Trophoblast cell (in vitro differentiated cells and primary cell): ENCODE data around the gene C1QB.

ENCODE experiments used
- DNase-seq, 2 donors: peaks; one replicate each; pipeline ENCODE4 v3.0.0-alpha.2; 2016
- H2AFZ ChIP-seq: 2 replicates; pipeline ENCODE4 v1.6.1; 2013; ENCODE audit warnings: low read length, moderate library complexity, mild to moderate bottlenecking; ENCODE audit not compliant: insufficient read depth, poor library complexity
- H2AK5ac ChIP-seq: 2 replicates; pipeline ENCODE4 v1.6.1; 2013; ENCODE audit warnings: mild to moderate bottlenecking, low read length
- H2BK120ac ChIP-seq: 2 replicates; pipeline ENCODE4 v1.6.1; 2013; ENCODE audit warnings: low read length, mild to moderate bottlenecking, moderate library complexity; ENCODE audit not compliant: insufficient read depth, poor library complexity
- H2BK12ac ChIP-seq: 2 replicates; pipeline ENCODE4 v1.6.1; 2013; ENCODE audit warnings: mild to moderate bottlenecking, low read length, moderate library complexity
- H2BK5ac ChIP-seq: 2 replicates; pipeline ENCODE4 v1.6.1; 2013; ENCODE audit warnings: low read length, low read depth, moderate library complexity, mild to moderate bottlenecking; ENCODE audit not compliant: poor library complexity
- H3K14ac ChIP-seq: 2 replicates; pipeline ENCODE4 v1.6.1; 2013; ENCODE audit warnings: mild to moderate bottlenecking, low read length
- H3K18ac ChIP-seq: 2 replicates; pipeline ENCODE4 v1.6.1; 2013; ENCODE audit warnings: mild to moderate bottlenecking, low read length
- H3K23ac ChIP-seq: 2 replicates; pipeline ENCODE4 v1.6.1; 2013; ENCODE audit warnings: low read length
- H3K27ac ChIP-seq: 2 replicates; pipeline ENCODE4 v1.5.1; 2013; ENCODE audit warnings: low read depth, mild to moderate bottlenecking, inconsistent platforms, low read length, moderate library complexity
- H3K27me3 ChIP-seq: 2 replicates; pipeline ENCODE4 v1.6.1; 2013; ENCODE audit warnings: inconsistent platforms, mild to moderate bottlenecking, low read length, moderate library complexity; ENCODE audit not compliant: insufficient read depth
- H3K36me3 ChIP-seq, 2 experiments: 1 replicate in 1 of 2; 2 replicates in 1 of 2; pipeline ENCODE4 v1.6.1; 2013; ENCODE audit warnings: low read length in 2 of 2, mild to moderate bottlenecking in 2 of 2, moderate library complexity in 1 of 2; ENCODE audit not compliant: insufficient read depth in 2 of 2, control insufficient read depth in 1 of 2
- H3K4ac ChIP-seq: 2 replicates; pipeline ENCODE4 v1.6.1; 2013; ENCODE audit warnings: low read depth, mild to moderate bottlenecking, low read length, moderate library complexity
- H3K4me1 ChIP-seq, 2 experiments: 1 replicate in 1 of 2; 2 replicates in 1 of 2; pipeline ENCODE4 v1.6.1; 2013; ENCODE audit warnings: low read length in 2 of 2, mild to moderate bottlenecking in 2 of 2, moderate library complexity in 1 of 2; ENCODE audit not compliant: insufficient read depth in 2 of 2, control insufficient read depth in 1 of 2
- H3K4me2 ChIP-seq: 2 replicates; pipeline ENCODE4 v1.6.1; 2013; ENCODE audit warnings: inconsistent platforms, mild to moderate bottlenecking, low read length, moderate library complexity
- H3K4me3 ChIP-seq: 2 replicates; pipeline ENCODE4 v1.5.1; 2013; ENCODE audit warnings: mild to moderate bottlenecking, low read depth, low read length, inconsistent platforms
- H3K79me1 ChIP-seq: one replicate; pipeline ENCODE4 v1.6.1; 2013; ENCODE audit warnings: low read length
- H3K79me2 ChIP-seq: 2 replicates; pipeline ENCODE4 v1.6.1; 2013; ENCODE audit warnings: low read length, mild to moderate bottlenecking; ENCODE audit not compliant: control insufficient read depth, insufficient read depth, poor library complexity
- H3K9ac ChIP-seq: 2 replicates; pipeline ENCODE4 v1.6.1; 2013; ENCODE audit warnings: mild to moderate bottlenecking, low read length
- H3K9me3 ChIP-seq: 2 replicates; pipeline ENCODE4 v1.6.1; 2013; ENCODE audit warnings: low read depth, mild to moderate bottlenecking, control low read depth, inconsistent platforms, low read length; ENCODE audit not compliant: insufficient read depth
- H4K12ac ChIP-seq: 2 replicates; pipeline ENCODE4 v1.6.1; 2013; ENCODE audit warnings: low read depth, mild to moderate bottlenecking, low read length, moderate library complexity
- H4K8ac ChIP-seq: 2 replicates; pipeline ENCODE4 v1.6.1; 2013; ENCODE audit warnings: low read depth, mild to moderate bottlenecking, low read length, moderate library complexity
- H4K91ac ChIP-seq: one replicate; pipeline ENCODE4 v1.6.1; 2013; ENCODE audit warnings: low read depth, mild to moderate bottlenecking, low read length, moderate library complexity
- WGBS: extraction: QIAGEN DNeasy Blood & Tissue Kit; methylation state at CpG from one replicate; pipeline ENCODE4 v1.1.7; 2013; ENCODE audit warnings: missing lambda C conversion rate; ENCODE audit not compliant: insufficient read length, insufficient coverage; ENCODE audit errors: extremely low coverage; 5-methylcytosine and 5-hydroxymethylcytosine counted together

The C1QB gene

DNA sequence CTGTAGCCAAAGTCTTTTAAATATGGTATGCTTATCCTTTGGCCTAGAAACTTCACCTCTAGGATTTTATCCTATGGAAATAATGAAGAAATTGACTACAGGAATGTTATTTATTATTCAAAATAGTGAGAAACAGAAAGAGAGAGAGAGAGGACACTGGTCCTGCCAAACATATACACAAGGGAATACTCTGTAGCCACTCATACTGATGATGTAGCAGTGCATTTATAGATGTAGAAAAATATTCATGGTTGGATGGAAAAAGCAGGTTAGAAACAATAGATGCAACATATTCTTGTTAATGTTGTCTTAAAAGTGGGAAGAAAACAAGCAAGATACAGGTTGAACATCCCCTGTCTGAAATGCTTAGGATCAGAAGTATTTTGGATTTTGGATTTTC is 35.4 kb downstream of the C1QB start:
- Histone ChIP-seq H2BK12ac (no peak overlapping the region), H3K4me2 (no peak overlapping the region), H4K8ac (no peak overlapping the region), H2BK120ac (no peak overlapping the region), H3K27me3 (no peaks in the 10 kb centered on the region), H4K12ac (no peak overlapping the region), H3K4me1 (no peaks in the 10 kb centered on the region), H3K9me3 (no peaks in the 10 kb centered on the region), H3K4me3 (no peak overlapping the region), H3K79me2 (no peaks in the 10 kb centered on the region), H3K27ac (no peak overlapping the region), H3K18ac (no peak overlapping the region), H2AFZ (no peak overlapping the region), H3K79me1 (no peaks in the 10 kb centered on the region), H3K36me3 (no peaks in the 10 kb centered on the region), H4K91ac (no peak overlapping the region), H3K9ac (no peak overlapping the region), H3K4ac (no peak overlapping the region), H3K23ac (no peak overlapping the region), H3K14ac (no peak overlapping the region), H2AK5ac (no peak overlapping the region), H2BK5ac (no peak overlapping the region)
- DNase-seq: no peak

- Histone ChIP-seq H3K23ac (no peak overlapping the region), H3K14ac (no peak overlapping the region)
Observed at GRCh38 chr1:22689505-22689904, 36.5 kb downstream of the C1QB start.

GRCh38 chr1:22691031-22691753 is 38.2 kb downstream of the C1QB start:
- Histone ChIP-seq H4K12ac (no peak overlapping the region), H2BK12ac (no peak overlapping the region), H3K14ac (no peak overlapping the region), H3K4me2 (no peak overlapping the region), H3K9me3 (no peaks in the 10 kb centered on the region), H4K91ac (no peak overlapping the region), H3K9ac (no peak overlapping the region), H3K27ac (no peak overlapping the region), H4K8ac (no peak overlapping the region), H3K4me3 (no peak overlapping the region), H2AFZ (no peak overlapping the region), H2BK5ac (no peak overlapping the region), H3K79me2 (no peaks in the 10 kb centered on the region), H3K27me3 (no peaks in the 10 kb centered on the region), H2AK5ac (no peak overlapping the region), H3K4me1 (no peaks in the 10 kb centered on the region), H3K79me1 (no peaks in the 10 kb centered on the region), H3K23ac (no peak overlapping the region), H3K36me3 (no peaks in the 10 kb centered on the region), H2BK120ac (no peak overlapping the region), H3K4ac (no peak overlapping the region), H3K18ac (no peak overlapping the region)
- no peak for DNase-seq
- no CpG with 5 or more reads among the region's 13 CpGs for WGBS

More at GRCh38 chr1:22689505-22689904, 36.5 kb downstream of the C1QB start:
- H3K27me3 ChIP-seq: no peaks in the 10 kb centered on the region
- H3K27ac ChIP-seq: no peak overlapping the region
- no peaks in the 10 kb centered on the region for H3K79me1 ChIP-seq
- H3K4ac ChIP-seq: no peak overlapping the region
- H3K18ac ChIP-seq: no peak overlapping the region
- H4K8ac ChIP-seq: no peak overlapping the region
- H2BK12ac ChIP-seq: no peak overlapping the region
- no peaks in the 10 kb centered on the region for H3K4me1 ChIP-seq
- no peak overlapping the region for H2AK5ac ChIP-seq
- no peaks in the 10 kb centered on the region for H3K9me3 ChIP-seq
- no peak overlapping the region for H3K4me2 ChIP-seq
- H4K12ac ChIP-seq: no peak overlapping the region
- no peak overlapping the region for H2AFZ ChIP-seq
- no peak overlapping the region for H2BK5ac ChIP-seq
- H3K4me3 ChIP-seq: no peak overlapping the region
- no peak overlapping the region for H4K91ac ChIP-seq
- no peaks in the 10 kb centered on the region for H3K79me2 ChIP-seq
- no CpG with 5 or more reads among the region's 11 CpGs for WGBS
- no peaks in the 10 kb centered on the region for H3K36me3 ChIP-seq
- peak; percentile 89 to 92 for DNase-seq
- no peak overlapping the region for H2BK120ac ChIP-seq
- no peak overlapping the region for H3K9ac ChIP-seq

DNA sequence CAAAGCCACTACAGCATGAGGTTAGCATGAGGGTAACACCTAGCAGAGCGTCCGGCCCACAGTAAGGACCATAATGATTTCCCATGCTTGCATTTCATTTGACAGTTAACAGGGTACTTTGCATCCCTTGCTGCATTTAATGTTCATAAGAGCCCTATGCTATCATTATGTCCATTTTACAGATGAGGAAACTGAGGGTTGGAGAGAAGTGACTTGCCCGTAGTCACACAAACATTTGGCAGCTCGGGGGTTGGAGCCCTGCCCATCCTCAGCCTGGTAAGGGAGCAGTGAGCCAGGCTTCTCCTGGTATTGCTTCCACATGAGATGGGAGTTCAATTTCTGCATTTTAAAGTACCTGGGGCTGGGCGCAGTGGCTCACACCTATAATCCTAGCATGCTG is 41.1 kb downstream of the C1QB start:
- Histone ChIP-seq H3K9ac (no peak overlapping the region), H3K4ac (no peak overlapping the region), H2BK120ac (no peak overlapping the region), H2BK5ac (no peak overlapping the region), H3K4me3 (no peak overlapping the region), H3K23ac (no peak overlapping the region), H3K4me1 (no peaks in the 10 kb centered on the region), H3K9me3 (no peaks in the 10 kb centered on the region), H4K8ac (no peak overlapping the region), H3K79me1 (no peaks in the 10 kb centered on the region), H3K4me2 (no peak overlapping the region), H2AFZ (no peak overlapping the region), H3K27ac (no peak overlapping the region), H2AK5ac (no peak overlapping the region), H3K79me2 (no peaks in the 10 kb centered on the region), H3K27me3 (no peaks in the 10 kb centered on the region), H4K12ac (no peak overlapping the region), H3K18ac (no peak overlapping the region), H3K14ac (no peak overlapping the region), H4K91ac (no peak overlapping the region), H3K36me3 (no peaks in the 10 kb centered on the region), H2BK12ac (no peak overlapping the region)
- DNase-seq: no peak
- WGBS: no CpG with 5 or more reads among the region's 5 CpGs
